ENCODE measurements around the gene CFAP97.

The CFAP97 gene

DNA sequence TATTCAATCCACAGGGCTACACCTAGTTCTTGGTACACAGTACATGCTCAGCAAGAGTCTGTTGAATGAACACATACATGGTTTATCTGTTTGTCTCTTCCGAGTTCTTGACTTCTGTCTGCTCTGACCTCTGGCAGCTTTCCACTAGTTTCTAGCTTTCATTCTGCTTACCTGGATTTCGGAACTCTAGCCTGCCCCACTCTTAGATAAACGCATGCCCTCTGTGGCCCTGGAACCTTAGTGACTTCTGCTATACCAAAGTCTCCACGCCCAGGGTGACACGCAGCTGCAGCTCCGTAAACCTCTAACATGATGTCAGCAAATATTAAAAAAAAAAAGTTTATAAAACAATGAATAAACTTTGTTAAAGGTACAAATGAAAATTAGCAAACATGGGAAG, 62.0 kb downstream of the CFAP97 start:
- no peak for DNase-seq (ENCODE audit: low read depth)
- no peak for TF ChIP-seq POLR2A (IDR thresholded peaks at IDR 0.05; ENCODE audit: extremely low read depth, insufficient read length)
- TF ChIP-seq, protein P1, sequence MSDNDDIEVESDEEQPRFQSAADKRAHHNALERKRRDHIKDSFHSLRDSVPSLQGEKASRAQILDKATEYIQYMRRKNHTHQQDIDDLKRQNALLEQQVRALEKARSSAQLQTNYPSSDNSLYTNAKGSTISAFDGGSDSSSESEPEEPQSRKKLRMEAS (IDR thresholded peaks at IDR 0.05; ENCODE audit: low read depth, low read length): no peak
- TF ChIP-seq, protein P2, sequence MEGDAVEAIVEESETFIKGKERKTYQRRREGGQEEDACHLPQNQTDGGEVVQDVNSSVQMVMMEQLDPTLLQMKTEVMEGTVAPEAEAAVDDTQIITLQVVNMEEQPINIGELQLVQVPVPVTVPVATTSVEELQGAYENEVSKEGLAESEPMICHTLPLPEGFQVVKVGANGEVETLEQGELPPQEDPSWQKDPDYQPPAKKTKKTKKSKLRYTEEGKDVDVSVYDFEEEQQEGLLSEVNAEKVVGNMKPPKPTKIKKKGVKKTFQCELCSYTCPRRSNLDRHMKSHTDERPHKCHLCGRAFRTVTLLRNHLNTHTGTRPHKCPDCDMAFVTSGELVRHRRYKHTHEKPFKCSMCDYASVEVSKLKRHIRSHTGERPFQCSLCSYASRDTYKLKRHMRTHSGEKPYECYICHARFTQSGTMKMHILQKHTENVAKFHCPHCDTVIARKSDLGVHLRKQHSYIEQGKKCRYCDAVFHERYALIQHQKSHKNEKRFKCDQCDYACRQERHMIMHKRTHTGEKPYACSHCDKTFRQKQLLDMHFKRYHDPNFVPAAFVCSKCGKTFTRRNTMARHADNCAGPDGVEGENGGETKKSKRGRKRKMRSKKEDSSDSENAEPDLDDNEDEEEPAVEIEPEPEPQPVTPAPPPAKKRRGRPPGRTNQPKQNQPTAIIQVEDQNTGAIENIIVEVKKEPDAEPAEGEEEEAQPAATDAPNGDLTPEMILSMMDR (IDR thresholded peaks at IDR 0.05; ENCODE audit: low read depth, low read length): no peak
- no peak for TF ChIP-seq MYC (IDR thresholded peaks at IDR 0.05; ENCODE audit: low read depth, low read length)
- H3K4me3 ChIP-seq (ENCODE audit: low read depth, low read length): no peak overlapping the region

DNA sequence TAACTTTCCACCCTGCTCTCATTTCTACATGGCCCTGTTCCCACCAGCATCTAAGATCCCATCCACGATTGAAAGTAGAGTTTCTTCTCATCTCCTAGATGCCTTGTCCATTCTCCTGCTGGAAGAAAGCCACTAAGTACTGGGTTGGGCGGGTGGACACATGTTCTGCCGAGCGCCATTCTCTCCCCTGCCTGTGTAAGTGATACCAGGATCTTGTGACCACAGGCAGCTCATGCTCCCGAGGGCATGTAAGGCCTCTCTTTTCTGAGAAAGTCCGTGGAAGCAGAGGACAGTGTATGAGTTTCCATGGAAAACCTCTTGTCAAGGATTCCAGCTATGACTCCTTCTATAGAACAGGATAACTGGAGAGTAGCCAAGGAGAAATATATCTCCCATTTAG, 64.1 kb downstream of the CFAP97 start:
- TF ChIP-seq POLR2A (IDR thresholded peaks at IDR 0.05; ENCODE audit: extremely low read depth, insufficient read length): no peak
- TF ChIP-seq, protein P2 (IDR thresholded peaks at IDR 0.05; ENCODE audit: low read depth, low read length): no peak
- TF ChIP-seq, protein P1 (IDR thresholded peaks at IDR 0.05; ENCODE audit: low read depth, low read length): no peak
- no peak for TF ChIP-seq MYC (IDR thresholded peaks at IDR 0.05; ENCODE audit: low read depth, low read length)
- DNase-seq (ENCODE audit: low read depth): no peak
- no peak overlapping the region for H3K4me3 ChIP-seq (ENCODE audit: low read depth, low read length)

- TF ChIP-seq, protein P1 (IDR thresholded peaks at IDR 0.05; ENCODE audit: low read depth, low read length): no peak
- TF ChIP-seq MYC (IDR thresholded peaks at IDR 0.05; ENCODE audit: low read depth, low read length) (no peak), POLR2A (IDR thresholded peaks at IDR 0.05; ENCODE audit: extremely low read depth, insufficient read length) (no peak)
- TF ChIP-seq, protein P2 (IDR thresholded peaks at IDR 0.05; ENCODE audit: low read depth, low read length): no peak
- no peak for DNase-seq (ENCODE audit: low read depth)
- H3K4me3 ChIP-seq (ENCODE audit: low read depth, low read length): no peak overlapping the region
These were observed 65.6 kb downstream of the CFAP97 start for GRCh38 chr4:185138161-185138560.

GRCh38 chr4:185137233-185137925, 66.4 kb downstream of the CFAP97 start:
- no peak overlapping the region for H3K4me3 ChIP-seq (ENCODE audit: low read depth, low read length)
- TF ChIP-seq, protein P1 (IDR thresholded peaks at IDR 0.05; ENCODE audit: low read depth, low read length): no peak
- TF ChIP-seq POLR2A (IDR thresholded peaks at IDR 0.05; ENCODE audit: extremely low read depth, insufficient read length): no peak
- TF ChIP-seq MYC (IDR thresholded peaks at IDR 0.05; ENCODE audit: low read depth, low read length): no peak
- TF ChIP-seq, protein P2 (IDR thresholded peaks at IDR 0.05; ENCODE audit: low read depth, low read length): no peak

GRCh38 chr4:185134307-185134869, 69.4 kb downstream of the CFAP97 start:
- TF ChIP-seq POLR2A (IDR thresholded peaks at IDR 0.05; ENCODE audit: extremely low read depth, insufficient read length) (no peak), MYC (IDR thresholded peaks at IDR 0.05; ENCODE audit: low read depth, low read length) (no peak)
- TF ChIP-seq, protein P2 (IDR thresholded peaks at IDR 0.05; ENCODE audit: low read depth, low read length): peak; percentile 48
- no peak overlapping the region for H3K4me3 ChIP-seq (ENCODE audit: low read depth, low read length)
- DNase-seq (ENCODE audit: low read depth): peak; percentile 67

More at GRCh38 chr4:185137233-185137925, 66.4 kb downstream of the CFAP97 start:
- DNase-seq (ENCODE audit: low read depth): no peak

Measured in NB4 (cell line).